Sigmoid colon (tissue), 4 donors: ENCODE data around the gene RYR3.

ENCODE experiments used
- CTCF ChIP-seq, 4 experiments: fragments of 450-650 bp in 3 of 4; fragments of 200-600 bp in 1 of 4; IDR thresholded peaks; one replicate each; pipeline ENCODE4 v1.5.1; 2016 to 2019; ENCODE audit warnings: antibody characterized with exemption in 4 of 4, mild to moderate bottlenecking in 3 of 4, moderate library complexity in 2 of 4
- EP300 ChIP-seq, 4 donors: sonication (generic); formaldehyde crosslinking; IDR thresholded peaks; one replicate each; pipeline ENCODE4 v1.6.1; 2017; ENCODE audit warnings: antibody characterized with exemption in 4 of 4
- POLR2A ChIP-seq, 2 donors: fragments of 450-650 bp; IDR thresholded peaks; one replicate each; pipeline ENCODE4 v1.6.1; 2016; ENCODE audit warnings: antibody characterized with exemption in 2 of 2, mild to moderate bottlenecking in 2 of 2, moderate library complexity in 2 of 2
- POLR2AphosphoS5 ChIP-seq, 4 donors: sonication (generic); formaldehyde crosslinking; IDR thresholded peaks; one replicate each; pipeline ENCODE4 v1.6.1; 2017; ENCODE audit warnings: antibody characterized with exemption in 4 of 4

DNA sequence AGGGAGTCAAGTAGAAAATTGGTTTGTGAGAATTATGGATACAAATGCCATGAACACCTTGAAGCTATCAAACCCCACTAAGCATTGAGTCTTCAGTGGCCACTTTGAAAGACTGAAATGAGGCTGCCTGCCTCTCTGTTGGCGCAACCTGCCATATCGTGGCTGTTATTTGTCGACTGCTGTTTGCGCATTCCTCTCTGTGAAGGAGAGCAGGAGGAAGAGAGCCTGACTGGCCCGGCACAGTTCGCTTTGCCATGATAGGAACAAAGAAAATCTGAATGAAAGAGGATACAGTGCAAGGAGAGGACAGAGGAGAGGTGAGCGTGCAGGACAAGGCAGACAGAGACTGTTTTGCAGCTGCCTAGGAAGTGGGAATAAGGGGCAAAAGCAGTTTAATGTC lies 289.4 kb downstream of the RYR3 start:
- TF ChIP-seq EP300 (IDR thresholded peaks at IDR 0.05) (no peak), POLR2A (IDR thresholded peaks at IDR 0.05) (no peak), CTCF (IDR thresholded peaks at IDR 0.05) (no peak), POLR2AphosphoS5 (IDR thresholded peaks at IDR 0.05) (no peak)
